Measurements from ENCODE around the gene GLT6D1. TPM values are rescaled to one million over a fixed set of nuclear protein-coding genes. Genes with fewer than 3 reads are reported as not detected.

GLT6D1 gene
- total RNA-seq, 5 donors from 2014 or later (not counting 1 experiment from before 2014, with no cell fraction given) = not detected

GRCh38 chr9:135607401-135608293, 31.7 kb downstream of the GLT6D1 start:
- H3K36me3 Mint-ChIP-seq = no peaks in the 10 kb centered on the region
- H3K27ac Mint-ChIP-seq = no peak overlapping the region
- ATAC-seq (replicated peaks in 1 of 4) (no peak), DNase-seq (no peak)
- peaks cover 10 to 14% of the 10 kb centered on the region in 2 donors for H3K27me3 Mint-ChIP-seq
- Histone ChIP-seq H3K36me3 (ENCODE audit: control insufficient read depth in 2 of 2, extremely low read depth in 1 of 2, insufficient read depth in 1 of 2, low read length in 1 of 2) (no peaks in the 10 kb centered on the region), H3K27ac (ENCODE audit: low read length) (no peak overlapping the region), H3K4me3 (ENCODE audit: control insufficient read depth in 1 of 2, extremely low read depth in 1 of 2, low read length in 1 of 2) (no peak overlapping the region), H3K9me3 (no peaks in the 10 kb centered on the region), H3K27me3 (replicated peaks in 1 of 2; ENCODE audit: control insufficient read depth in 2 of 2, extremely low read depth in 1 of 2, insufficient read depth in 2 of 2, low read length in 1 of 2) (peaks cover 0 to 44% of the 10 kb centered on the region in 2 experiments), H3K4me1 (ENCODE audit: control insufficient read depth in 1 of 2, extremely low read depth in 1 of 2, insufficient read depth in 2 of 2, low read length in 2 of 2) (peaks cover 0 to 7% of the 10 kb centered on the region in 2 experiments)
- 84% methylated on average over 16 of the region's 25 CpGs for WGBS (ENCODE audit: insufficient coverage)
- POLR2A ChIA-PET = no interaction called here
- CTCF ChIA-PET = no interaction called here
- no peak overlapping the region for H3K4me3 Mint-ChIP-seq
- peaks cover 0 to 4% (median 0%) of the 10 kb centered on the region in 3 donors for H3K4me1 Mint-ChIP-seq
- H3K9me3 Mint-ChIP-seq = no peaks in the 10 kb centered on the region

DNA sequence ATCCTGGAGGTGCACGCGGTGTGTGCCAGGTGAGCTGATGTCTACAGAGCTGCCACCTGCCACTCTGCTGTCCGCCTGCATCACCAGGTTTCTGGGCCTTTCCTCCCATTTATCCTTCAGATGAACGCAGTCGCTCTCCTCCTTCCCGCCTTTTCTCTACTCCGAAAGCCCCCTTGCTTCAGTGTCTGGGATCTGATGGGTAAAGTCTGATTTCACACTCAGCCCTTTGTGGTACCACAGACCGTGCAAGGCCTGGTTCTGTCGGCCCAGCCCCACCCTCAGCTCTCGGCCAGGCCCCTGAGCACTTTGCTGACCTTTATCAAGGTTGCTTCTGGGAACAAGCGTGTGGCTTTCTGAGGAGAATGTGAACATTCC, 32.5 kb downstream of the GLT6D1 start:
- H3K4me1 ChIP-seq (ENCODE audit: control insufficient read depth in 1 of 2, extremely low read depth in 1 of 2, insufficient read depth in 2 of 2, low read length in 2 of 2) = peaks cover 0 to 7% of the 10 kb centered on the region in 2 experiments
- no peaks in the 10 kb centered on the region for H3K9me3 ChIP-seq
- H3K27me3 ChIP-seq (replicated peaks in 1 of 2; ENCODE audit: control insufficient read depth in 2 of 2, extremely low read depth in 1 of 2, insufficient read depth in 2 of 2, low read length in 1 of 2) = peaks cover 0 to 39% of the 10 kb centered on the region in 2 experiments
- H3K27me3 Mint-ChIP-seq = peaks cover 7 to 9% of the 10 kb centered on the region in 2 donors
- ATAC-seq (replicated peaks in 1 of 4) = no peak
- no peak overlapping the region for H3K4me3 Mint-ChIP-seq
- DNase-seq = no peak
- H3K27ac ChIP-seq (ENCODE audit: low read length) = no peak overlapping the region
- no peak overlapping the region for H3K4me3 ChIP-seq (ENCODE audit: control insufficient read depth in 1 of 2, extremely low read depth in 1 of 2, low read length in 1 of 2)
- ChIA-PET CTCF (no interaction called here), POLR2A (no interaction called here)
- no peak overlapping the region for H3K27ac Mint-ChIP-seq
- 92% methylated on average over 7 of the region's 11 CpGs for WGBS (ENCODE audit: insufficient coverage)
- H3K36me3 ChIP-seq (ENCODE audit: control insufficient read depth in 2 of 2, extremely low read depth in 1 of 2, insufficient read depth in 1 of 2, low read length in 1 of 2) = no peaks in the 10 kb centered on the region
- no peaks in the 10 kb centered on the region for H3K9me3 Mint-ChIP-seq
- H3K36me3 Mint-ChIP-seq = no peaks in the 10 kb centered on the region
- H3K4me1 Mint-ChIP-seq = peaks cover 0 to 4% (median 0%) of the 10 kb centered on the region in 3 donors

DNA sequence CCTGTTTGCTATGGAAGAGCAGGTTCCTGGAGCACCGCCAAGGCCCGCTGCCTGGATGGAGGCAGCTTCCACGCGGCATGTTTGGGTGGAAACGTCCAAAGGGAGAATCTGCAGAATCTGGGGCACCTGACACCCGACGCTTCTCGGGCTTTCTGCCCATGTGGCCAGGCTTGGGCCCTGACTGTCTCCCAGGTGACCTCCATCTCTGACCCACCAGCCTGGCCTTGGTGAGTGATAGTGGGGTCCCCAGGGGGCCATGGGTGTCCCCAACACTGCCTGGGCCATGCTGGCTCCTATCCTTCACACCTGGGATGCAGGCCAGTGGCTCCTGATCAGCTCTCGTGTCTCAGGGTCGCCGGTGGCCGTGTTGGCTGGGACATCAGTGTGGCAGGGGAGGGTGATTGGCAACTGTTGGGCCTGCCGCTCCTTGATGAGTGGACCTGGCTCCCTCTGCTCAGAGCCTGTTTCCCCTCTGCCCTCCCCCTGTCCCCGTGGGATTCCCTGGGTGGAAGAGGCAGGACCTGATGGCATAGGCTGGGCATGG, 34.0 kb downstream of the GLT6D1 start:
- H3K4me3 ChIP-seq (ENCODE audit: control insufficient read depth in 1 of 2, extremely low read depth in 1 of 2, low read length in 1 of 2) = no peak overlapping the region
- ATAC-seq (replicated peaks in 1 of 4) (no peak), DNase-seq (peak in 3 of 35 experiments; percentile 3 to 22 (median 6))
- ChIA-PET POLR2A (no interaction called here), CTCF (no interaction called here)
- no peaks in the 10 kb centered on the region for H3K36me3 ChIP-seq (ENCODE audit: control insufficient read depth in 2 of 2, extremely low read depth in 1 of 2, insufficient read depth in 1 of 2, low read length in 1 of 2)
- no peak overlapping the region for H3K27ac ChIP-seq (ENCODE audit: low read length)
- Mint-ChIP-seq H3K4me1 (peaks cover 0 to 4% (median 0%) of the 10 kb centered on the region in 3 donors), H3K36me3 (no peaks in the 10 kb centered on the region), H3K4me3 (no peak overlapping the region), H3K27me3 (peaks cover 6 to 8% of the 10 kb centered on the region in 2 donors), H3K9me3 (no peaks in the 10 kb centered on the region), H3K27ac (no peak overlapping the region)
- H3K27me3 ChIP-seq (replicated peaks in 1 of 2; ENCODE audit: control insufficient read depth in 2 of 2, extremely low read depth in 1 of 2, insufficient read depth in 2 of 2, low read length in 1 of 2) = peaks cover 0 to 30% of the 10 kb centered on the region in 2 experiments
- peaks cover 0 to 7% of the 10 kb centered on the region in 2 experiments for H3K4me1 ChIP-seq (ENCODE audit: control insufficient read depth in 1 of 2, extremely low read depth in 1 of 2, insufficient read depth in 2 of 2, low read length in 2 of 2)
- 83% methylated on average over 6 of the region's 14 CpGs for WGBS (ENCODE audit: insufficient coverage)
- H3K9me3 ChIP-seq = no peaks in the 10 kb centered on the region

GRCh38 chr9:135604437-135605237, 34.7 kb downstream of the GLT6D1 start:
- H3K4me3 ChIP-seq (ENCODE audit: control insufficient read depth in 1 of 2, extremely low read depth in 1 of 2, low read length in 1 of 2) = no peak overlapping the region
- no peaks in the 10 kb centered on the region for H3K9me3 ChIP-seq
- peaks cover under 1 to 9% of the 10 kb centered on the region in 2 donors for H3K27me3 Mint-ChIP-seq
- ChIA-PET CTCF (no interaction called here), POLR2A (no interaction called here)
- peaks cover 0 to 4% (median 0%) of the 10 kb centered on the region in 3 donors for H3K4me1 Mint-ChIP-seq
- peaks cover 0 to 30% of the 10 kb centered on the region in 2 experiments for H3K27me3 ChIP-seq (replicated peaks in 1 of 2; ENCODE audit: control insufficient read depth in 2 of 2, extremely low read depth in 1 of 2, insufficient read depth in 2 of 2, low read length in 1 of 2)
- H3K27ac Mint-ChIP-seq = no peak overlapping the region
- H3K9me3 Mint-ChIP-seq = no peaks in the 10 kb centered on the region
- H3K36me3 ChIP-seq (ENCODE audit: control insufficient read depth in 2 of 2, extremely low read depth in 1 of 2, insufficient read depth in 1 of 2, low read length in 1 of 2) = no peaks in the 10 kb centered on the region
- ATAC-seq (replicated peaks in 1 of 4) (no peak), DNase-seq (peak in 3 of 35 experiments; percentile 3 to 20 (median 6))
- H3K27ac ChIP-seq (ENCODE audit: low read length) = no peak overlapping the region
- peaks cover 0 to 7% of the 10 kb centered on the region in 2 experiments for H3K4me1 ChIP-seq (ENCODE audit: control insufficient read depth in 1 of 2, extremely low read depth in 1 of 2, insufficient read depth in 2 of 2, low read length in 2 of 2)
- no peak overlapping the region for H3K4me3 Mint-ChIP-seq
- no peaks in the 10 kb centered on the region for H3K36me3 Mint-ChIP-seq
- 82% methylated on average over 28 of the region's 31 CpGs for WGBS (ENCODE audit: insufficient coverage)

DNA sequence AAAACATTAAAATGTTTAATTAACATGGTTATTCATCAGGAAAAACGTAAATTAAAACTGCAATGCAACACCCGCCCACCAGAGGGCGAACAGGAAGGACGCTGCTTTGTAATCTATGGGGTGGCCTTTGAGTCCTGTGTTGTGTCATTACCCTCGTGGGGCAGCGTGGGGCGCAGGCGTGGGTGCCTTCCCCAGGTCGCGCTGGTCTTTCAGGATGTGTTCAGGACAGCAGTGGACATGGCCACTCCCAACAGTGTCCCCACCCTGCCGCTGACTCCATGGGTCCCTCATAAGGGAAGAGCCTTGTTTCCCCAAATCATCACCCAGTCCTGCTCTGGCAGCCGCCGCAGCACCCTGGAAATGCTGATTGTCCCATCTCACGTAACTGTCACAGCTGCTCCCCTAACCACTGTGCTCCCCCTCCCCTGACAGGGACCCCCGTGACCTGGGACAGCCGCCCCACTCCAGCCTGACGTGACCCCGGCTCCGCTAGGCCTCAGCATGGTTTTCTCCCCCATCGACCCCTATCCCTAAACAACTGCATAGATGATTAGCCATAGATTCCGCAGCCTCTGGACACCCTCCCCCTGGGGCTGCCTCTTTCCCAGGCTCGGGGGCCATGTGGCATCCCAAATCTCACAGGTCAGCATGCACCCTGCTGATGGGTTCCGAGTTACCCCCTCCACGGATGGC, 36.4 kb downstream of the GLT6D1 start:
- peak in 1 of 4 experiments; percentile 31 for ATAC-seq (replicated peaks in 1 of 4)
- 49% methylated on average over 20 of the region's 24 CpGs for WGBS (ENCODE audit: insufficient coverage)
- H3K9me3 Mint-ChIP-seq = no peaks in the 10 kb centered on the region

DNA sequence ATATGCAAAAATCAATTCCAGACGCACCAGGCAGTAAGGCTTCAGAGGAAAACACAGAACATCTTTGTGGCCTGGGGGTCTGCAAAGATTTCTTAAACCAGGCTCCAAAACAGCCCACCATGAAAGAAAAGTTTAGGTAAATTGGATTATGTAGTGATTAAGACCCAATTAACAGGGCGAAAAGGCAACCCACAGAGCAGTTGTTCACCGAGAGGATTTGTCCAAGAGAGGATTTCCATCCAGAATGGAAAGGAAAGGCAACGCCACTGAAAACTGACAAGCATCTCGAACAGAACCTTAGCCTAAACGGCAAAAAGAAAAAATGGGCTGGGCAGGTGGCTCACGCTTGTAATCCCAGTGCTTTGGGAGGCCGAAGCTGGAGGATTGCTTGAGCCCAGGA, 37.4 kb downstream of the GLT6D1 start:
- WGBS (ENCODE audit: insufficient coverage) = 84% methylated on average over 7 of the region's 8 CpGs

More for the DNA sequence above, 36.4 kb downstream of the GLT6D1 start:
- no peak overlapping the region for H3K4me3 ChIP-seq (ENCODE audit: control insufficient read depth in 1 of 2, extremely low read depth in 1 of 2, low read length in 1 of 2)
- peaks cover 0 to 7% of the 10 kb centered on the region in 2 experiments for H3K4me1 ChIP-seq (ENCODE audit: control insufficient read depth in 1 of 2, extremely low read depth in 1 of 2, insufficient read depth in 2 of 2, low read length in 2 of 2)
- H3K36me3 ChIP-seq (ENCODE audit: control insufficient read depth in 2 of 2, extremely low read depth in 1 of 2, insufficient read depth in 1 of 2, low read length in 1 of 2) = no peaks in the 10 kb centered on the region
- POLR2A ChIA-PET = no interaction called here
- CTCF ChIA-PET = no interaction called here
- peaks cover 0 to 30% of the 10 kb centered on the region in 2 experiments for H3K27me3 ChIP-seq (replicated peaks in 1 of 2; ENCODE audit: control insufficient read depth in 2 of 2, extremely low read depth in 1 of 2, insufficient read depth in 2 of 2, low read length in 1 of 2)
- Mint-ChIP-seq H3K36me3 (no peaks in the 10 kb centered on the region), H3K4me1 (peaks cover 0 to 4% (median 0%) of the 10 kb centered on the region in 3 donors), H3K4me3 (no peak overlapping the region), H3K27me3 (peaks cover 8 to 14% of the 10 kb centered on the region in 2 donors), H3K27ac (no peak overlapping the region)
- no peaks in the 10 kb centered on the region for H3K9me3 ChIP-seq
- peak in 29 of 35 experiments; percentile 14 to 65 (median 35) for DNase-seq
- no peak overlapping the region for H3K27ac ChIP-seq (ENCODE audit: low read length)

More for the DNA sequence above, 37.4 kb downstream of the GLT6D1 start:
- H3K27me3 Mint-ChIP-seq = peaks cover 9 to 18% of the 10 kb centered on the region in 2 donors
- peaks cover 0 to 4% (median 0%) of the 10 kb centered on the region in 3 donors for H3K4me1 Mint-ChIP-seq
- no peak overlapping the region for H3K27ac Mint-ChIP-seq
- Histone ChIP-seq H3K4me3 (ENCODE audit: control insufficient read depth in 1 of 2, extremely low read depth in 1 of 2, low read length in 1 of 2) (no peak overlapping the region), H3K27ac (ENCODE audit: low read length) (no peak overlapping the region), H3K4me1 (ENCODE audit: control insufficient read depth in 1 of 2, extremely low read depth in 1 of 2, insufficient read depth in 2 of 2, low read length in 2 of 2) (peaks cover 0 to 7% of the 10 kb centered on the region in 2 experiments), H3K36me3 (ENCODE audit: control insufficient read depth in 2 of 2, extremely low read depth in 1 of 2, insufficient read depth in 1 of 2, low read length in 1 of 2) (no peaks in the 10 kb centered on the region), H3K9me3 (no peaks in the 10 kb centered on the region), H3K27me3 (replicated peaks in 1 of 2; ENCODE audit: control insufficient read depth in 2 of 2, extremely low read depth in 1 of 2, insufficient read depth in 2 of 2, low read length in 1 of 2) (peaks cover 0 to 28% of the 10 kb centered on the region in 2 experiments)
- no peaks in the 10 kb centered on the region for H3K36me3 Mint-ChIP-seq
- DNase-seq = no peak
- no peak for ATAC-seq (replicated peaks in 1 of 4)
- no peaks in the 10 kb centered on the region for H3K9me3 Mint-ChIP-seq
- CTCF ChIA-PET = no interaction called here
- POLR2A ChIA-PET = no interaction called here
- no peak overlapping the region for H3K4me3 Mint-ChIP-seq
